H9 (cell line): ENCODE results near the gene EPHA1. TPM values are rescaled to one million over a fixed set of nuclear protein-coding genes. Genes with fewer than 3 reads are reported as not detected.

Experiments used
- DNase-seq: peaks from one replicate; pipeline ENCODE4 v3.0.0-alpha.2; 2017
- H2AFZ ChIP-seq: one replicate; pipeline ENCODE4 v1.6.1; 2013; ENCODE audit warnings: mild to moderate bottlenecking, low read length, control low read depth, moderate library complexity
- H2AK5ac ChIP-seq: 2 replicates; pipeline ENCODE4 v1.6.1; 2013; ENCODE audit warnings: low read length, control low read depth, mixed read lengths; ENCODE audit not compliant: insufficient read length
- H2BK120ac ChIP-seq: one replicate; pipeline ENCODE4 v1.6.1; 2013; ENCODE audit warnings: low read depth, mild to moderate bottlenecking, low read length, control low read depth, inconsistent platforms; ENCODE audit not compliant: poor library complexity, severe bottlenecking
- H2BK12ac ChIP-seq: 2 replicates; pipeline ENCODE4 v1.6.1; 2013; ENCODE audit warnings: low read length, control low read depth, mixed read lengths, low read depth; ENCODE audit not compliant: insufficient read length
- H2BK15ac ChIP-seq: 2 replicates; pipeline ENCODE4 v1.6.1; 2013; ENCODE audit warnings: low read depth, low read length, control low read depth
- H2BK20ac ChIP-seq: one replicate; pipeline ENCODE4 v1.6.1; 2013; ENCODE audit warnings: low read depth, mild to moderate bottlenecking, low read length, control low read depth, inconsistent platforms; ENCODE audit not compliant: poor library complexity, severe bottlenecking
- H2BK5ac ChIP-seq: 2 replicates; pipeline ENCODE4 v1.6.1; 2013; ENCODE audit warnings: low read length, control low read depth, mixed read lengths; ENCODE audit not compliant: insufficient read length
- H3K14ac ChIP-seq: 2 replicates; pipeline ENCODE4 v1.6.1; 2013; ENCODE audit warnings: low read length, control low read depth; ENCODE audit not compliant: insufficient read depth
- H3K18ac ChIP-seq: 2 replicates; pipeline ENCODE4 v1.6.1; 2013; ENCODE audit warnings: low read depth, mild to moderate bottlenecking, mixed read lengths, low read length, control low read depth; ENCODE audit not compliant: insufficient read length
- H3K23ac ChIP-seq: 2 replicates; pipeline ENCODE4 v1.6.1; 2013; ENCODE audit warnings: low read length, control low read depth, mixed read lengths, low read depth; ENCODE audit not compliant: insufficient read length
- H3K23me2 ChIP-seq: 2 replicates; pipeline ENCODE4 v1.6.1; 2013; ENCODE audit warnings: low read depth, mild to moderate bottlenecking, mixed read lengths, low read length, control low read depth; ENCODE audit not compliant: insufficient read length, poor library complexity, severe bottlenecking
- H3K27ac ChIP-seq: 2 replicates; pipeline ENCODE4 v1.5.1; 2013; ENCODE audit warnings: low read length, control low read depth, mixed read lengths, low read depth; ENCODE audit not compliant: insufficient read length
- H3K27me3 ChIP-seq: 2 replicates; pipeline ENCODE4 v1.6.1; 2013; ENCODE audit warnings: low read length, control low read depth, inconsistent platforms; ENCODE audit not compliant: insufficient read depth
- H3K4ac ChIP-seq: 2 replicates; pipeline ENCODE4 v1.6.1; 2013; ENCODE audit warnings: low read depth, mild to moderate bottlenecking, control low read depth, inconsistent platforms, low read length, moderate library complexity
- H3K4me1 ChIP-seq: 2 replicates; pipeline ENCODE4 v1.6.1; 2013; ENCODE audit warnings: low read length, control low read depth, inconsistent platforms; ENCODE audit not compliant: insufficient read depth
- H3K4me2 ChIP-seq: 2 replicates; pipeline ENCODE4 v1.6.1; 2013; ENCODE audit warnings: low read length, control low read depth, mixed read lengths; ENCODE audit not compliant: insufficient read length, insufficient read depth
- H3K56ac ChIP-seq: 2 replicates; pipeline ENCODE4 v1.6.1; 2013; ENCODE audit warnings: low read depth, mild to moderate bottlenecking, mixed read lengths, low read length, control low read depth; ENCODE audit not compliant: insufficient read length
- H3K79me1 ChIP-seq: 2 replicates; pipeline ENCODE4 v1.6.1; 2013; ENCODE audit warnings: low read depth, mild to moderate bottlenecking, moderate library complexity, low read length, control low read depth, inconsistent platforms; ENCODE audit not compliant: insufficient read depth, poor library complexity, severe bottlenecking
- H3K79me2 ChIP-seq: 2 replicates; pipeline ENCODE4 v1.6.1; 2013; ENCODE audit warnings: low read length, control low read depth, inconsistent platforms; ENCODE audit not compliant: insufficient read depth
- H3K9ac ChIP-seq: 2 replicates; pipeline ENCODE4 v1.6.1; 2013; ENCODE audit warnings: low read length, control low read depth, mixed read lengths; ENCODE audit not compliant: insufficient read length; ENCODE audit errors: extremely low read depth
- H3K9me3 ChIP-seq: one replicate; pipeline ENCODE4 v1.6.1; 2013; ENCODE audit warnings: low read depth, low read length, inconsistent platforms; ENCODE audit not compliant: control insufficient read depth
- H3T11ph ChIP-seq: one replicate; pipeline ENCODE4 v1.6.1; 2013; ENCODE audit warnings: mild to moderate bottlenecking, low read length, control low read depth, inconsistent platforms
- H4K20me1 ChIP-seq: one replicate; pipeline ENCODE4 v1.6.1; 2013; ENCODE audit not compliant: control insufficient read depth, insufficient read length, insufficient read depth
- H4K5ac ChIP-seq: 2 replicates; pipeline ENCODE4 v1.6.1; 2013; ENCODE audit warnings: low read depth, mild to moderate bottlenecking, mixed read lengths, low read length, control low read depth; ENCODE audit not compliant: insufficient read length
- H4K8ac ChIP-seq: replicated peaks from 2 replicates; pipeline ENCODE4 v1.6.1; 2013; ENCODE audit warnings: low read length, control low read depth, mixed read lengths, low read depth; ENCODE audit not compliant: insufficient read length
- H4K91ac ChIP-seq: 2 replicates; pipeline ENCODE4 v1.6.1; 2013; ENCODE audit warnings: low read depth, mild to moderate bottlenecking, moderate library complexity, mixed read lengths, low read length, control low read depth; ENCODE audit not compliant: insufficient read length
- H3K27ac Mint-ChIP-seq, 3 experiments: 2 replicates in 2 of 3; 3 replicates in 1 of 3; pipeline ENCODE4 v1.8.0; 2020 to 2021; ENCODE audit warnings: mixed read lengths in 3 of 3, mild to moderate bottlenecking in 1 of 3, moderate library complexity in 1 of 3
- H3K27me3 Mint-ChIP-seq: 2 replicates; pipeline ENCODE4 v1.8.0; 2021; ENCODE audit warnings: low read depth, mild to moderate bottlenecking, moderate library complexity, mixed read lengths
- H3K36me3 Mint-ChIP-seq, 3 experiments: 2 replicates in 2 of 3; 3 replicates in 1 of 3; pipeline ENCODE4 v1.8.0; 2020 to 2021; ENCODE audit warnings: low read depth in 3 of 3, mixed read lengths in 3 of 3; ENCODE audit not compliant: insufficient read depth in 1 of 3
- H3K4me1 Mint-ChIP-seq, 2 experiments: 2 replicates each; pipeline ENCODE4 v1.8.0; 2020; ENCODE audit warnings: mixed read lengths in 2 of 2
- H3K4me3 Mint-ChIP-seq, 2 experiments: 2 replicates in 1 of 2; 3 replicates in 1 of 2; pipeline ENCODE4 v1.8.0; 2020 to 2021; ENCODE audit warnings: mild to moderate bottlenecking in 2 of 2, mixed read lengths in 2 of 2, moderate library complexity in 1 of 2
- H3K9me3 Mint-ChIP-seq, 2 experiments: 2 replicates in 1 of 2; 3 replicates in 1 of 2; pipeline ENCODE4 v1.8.0; 2020; ENCODE audit warnings: mild to moderate bottlenecking in 2 of 2, mixed read lengths in 2 of 2, moderate library complexity in 1 of 2
- WGBS: extraction: QIAGEN DNeasy Blood & Tissue Kit; methylation state at CpG from one replicate; pipeline ENCODE4 v1.1.7; 2013; ENCODE audit warnings: missing lambda C conversion rate, low lambda C conversion rate, mixed read lengths; ENCODE audit not compliant: insufficient read length; ENCODE audit errors: extremely low coverage; 5-methylcytosine and 5-hydroxymethylcytosine counted together
- total RNA-seq: library from RNA; stranded (reverse); gene quantifications from 2 replicates; pipeline ENCODE4 v1.2.1, GENCODE V29; 2021
- TF ChIP-seq, protein P1 (sequence below): fragments of 200-600 bp; sonication (generic); conservative IDR thresholded peaks from 3 replicates; pipeline ENCODE4 v1.8.0; 2021; ENCODE audit warnings: antibody characterized with exemption, mild to moderate bottlenecking

The EPHA1 gene
- total RNA-seq, 1 experiment from 2014 or later = 109 TPM

DNA sequence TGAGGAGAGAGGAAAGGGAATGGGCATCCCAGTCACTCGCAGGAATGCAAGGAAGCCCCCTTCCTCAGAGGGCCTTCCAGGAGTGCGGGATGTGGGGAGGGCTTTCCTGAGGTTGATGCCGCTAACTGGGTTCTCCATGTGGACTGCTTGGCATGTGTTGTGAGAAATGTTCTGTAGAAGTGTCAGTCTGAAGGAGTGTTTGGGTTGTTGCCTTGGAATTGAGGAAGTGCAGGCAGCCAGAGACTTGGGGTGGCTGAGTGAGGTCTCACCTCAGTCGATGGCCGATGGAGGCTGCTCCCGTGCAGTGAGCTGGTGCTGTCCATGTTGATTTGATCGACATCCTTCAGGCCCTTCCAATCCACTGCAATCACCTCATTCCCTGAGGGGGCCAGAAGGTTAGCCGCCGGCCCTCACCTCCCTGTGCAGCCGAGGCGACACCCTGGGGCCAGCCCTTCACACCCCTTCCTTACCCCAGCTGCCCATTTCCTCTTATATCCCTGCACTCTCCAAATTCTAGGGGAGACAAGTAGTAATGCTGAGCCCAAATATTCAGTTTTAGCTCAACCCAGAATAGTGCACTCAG lies 48.8 kb downstream of the EPHA1 start:
- peaks cover 6% of the 10 kb centered on the region; the same call in 1 of the 2 replicates for H3K27me3 ChIP-seq

More for the DNA sequence above, 48.8 kb downstream of the EPHA1 start:
- H3K79me1 ChIP-seq = no peaks in the 10 kb centered on the region
- TF ChIP-seq, protein P1, sequence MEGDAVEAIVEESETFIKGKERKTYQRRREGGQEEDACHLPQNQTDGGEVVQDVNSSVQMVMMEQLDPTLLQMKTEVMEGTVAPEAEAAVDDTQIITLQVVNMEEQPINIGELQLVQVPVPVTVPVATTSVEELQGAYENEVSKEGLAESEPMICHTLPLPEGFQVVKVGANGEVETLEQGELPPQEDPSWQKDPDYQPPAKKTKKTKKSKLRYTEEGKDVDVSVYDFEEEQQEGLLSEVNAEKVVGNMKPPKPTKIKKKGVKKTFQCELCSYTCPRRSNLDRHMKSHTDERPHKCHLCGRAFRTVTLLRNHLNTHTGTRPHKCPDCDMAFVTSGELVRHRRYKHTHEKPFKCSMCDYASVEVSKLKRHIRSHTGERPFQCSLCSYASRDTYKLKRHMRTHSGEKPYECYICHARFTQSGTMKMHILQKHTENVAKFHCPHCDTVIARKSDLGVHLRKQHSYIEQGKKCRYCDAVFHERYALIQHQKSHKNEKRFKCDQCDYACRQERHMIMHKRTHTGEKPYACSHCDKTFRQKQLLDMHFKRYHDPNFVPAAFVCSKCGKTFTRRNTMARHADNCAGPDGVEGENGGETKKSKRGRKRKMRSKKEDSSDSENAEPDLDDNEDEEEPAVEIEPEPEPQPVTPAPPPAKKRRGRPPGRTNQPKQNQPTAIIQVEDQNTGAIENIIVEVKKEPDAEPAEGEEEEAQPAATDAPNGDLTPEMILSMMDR = no peak
- H3K9ac ChIP-seq = no peak overlapping the region
- H3K56ac ChIP-seq = no peak overlapping the region
- H3T11ph ChIP-seq = no peak overlapping the region
- H3K27ac ChIP-seq = no peak overlapping the region
- no peak overlapping the region for H3K4me2 ChIP-seq
- Mint-ChIP-seq H3K27me3 (peaks cover 35% of the 10 kb centered on the region), H3K4me1 (peaks cover 17 to 18% of the 10 kb centered on the region in 2 experiments), H3K4me3 (peak overlapping the region in 1 of 2 experiments; percentile 83; a peak in 1 of 5 replicates), H3K9me3 (no peaks in the 10 kb centered on the region), H3K27ac (peak overlapping the region in 1 of 3 experiments; percentile 7; a peak in 2 of 7 replicates), H3K36me3 (peaks cover 24 to 52% (median 39%) of the 10 kb centered on the region in 3 experiments)
- H4K91ac ChIP-seq = no peak overlapping the region
- H3K9me3 ChIP-seq = no peaks in the 10 kb centered on the region
- no peak overlapping the region for H4K8ac ChIP-seq
- no peak overlapping the region for H2AFZ ChIP-seq
- DNase-seq = no peak
- H2BK12ac ChIP-seq = no peak overlapping the region
- no peak overlapping the region for H3K4ac ChIP-seq
- no peaks in the 10 kb centered on the region for H3K79me2 ChIP-seq
- H4K20me1 ChIP-seq = no peaks in the 10 kb centered on the region
- H4K5ac ChIP-seq = no peak overlapping the region
- H2BK5ac ChIP-seq = no peak overlapping the region
- no peaks in the 10 kb centered on the region for H3K4me1 ChIP-seq
- peaks cover 7% of the 10 kb centered on the region for H3K23me2 ChIP-seq
- no peak overlapping the region for H2AK5ac ChIP-seq
- WGBS = no CpG with 5 or more reads among the region's 11 CpGs
- H2BK15ac ChIP-seq = no peak overlapping the region
- no peak overlapping the region for H3K18ac ChIP-seq
- H2BK120ac ChIP-seq = no peak overlapping the region
- H2BK20ac ChIP-seq = no peak overlapping the region
- no peak overlapping the region for H3K23ac ChIP-seq
- H3K14ac ChIP-seq = no peak overlapping the region
